Activated T-helper 1 cell treated with anti-CD3 and anti-CD28 coated beads, Interleukin-12 subunit alpha, Interleukin-12 subunit beta, Interleukin-2, Interleukin-4 antibody, amounts not matched to agents 30 ng/mL and 10 ng/mL and 1 ng/mL, durations not matched to agents 14 hours and 24 hours and 36 hours (primary cell): ENCODE measurements around the gene WBP2. TPM values are rescaled to one million over a fixed set of nuclear protein-coding genes. Genes with fewer than 3 reads are reported as not detected.
A peak's percentile ranks its signal among the peaks of the same experiment; 100 is the strongest.

Experiments used
- DNase-seq: peaks from one replicate; pipeline ENCODE4 v3.0.0; 2021; ENCODE audit warnings: low spot score
- H3K27ac Mint-ChIP-seq: one replicate; pipeline ENCODE4 v1.8.0; 2021; ENCODE audit warnings: mild to moderate bottlenecking, mixed read lengths
- H3K27me3 Mint-ChIP-seq: one replicate; pipeline ENCODE4 v1.8.0; 2022; ENCODE audit warnings: mild to moderate bottlenecking, moderate library complexity, mixed read lengths; ENCODE audit not compliant: insufficient read depth
- H3K36me3 Mint-ChIP-seq: one replicate; pipeline ENCODE4 v1.8.0; 2021; ENCODE audit warnings: low read depth, mixed read lengths
- H3K4me1 Mint-ChIP-seq: one replicate; pipeline ENCODE4 v1.8.0; 2021; ENCODE audit warnings: low read depth, mixed read lengths
- H3K4me3 Mint-ChIP-seq: one replicate; pipeline ENCODE4 v1.8.0; 2021; ENCODE audit warnings: mild to moderate bottlenecking, moderate library complexity, mixed read lengths
- H3K9me3 Mint-ChIP-seq: one replicate; pipeline ENCODE4 v1.8.0; 2021; ENCODE audit warnings: mixed read lengths
- intact Hi-C: fragments of 100-400 bp; cut with micrococcal nuclease; formaldehyde crosslinking; loops from one replicate; pipeline ENCODE4 v1.15.1; 2024
- total RNA-seq: library from RNA; stranded (reverse); gene quantifications from 2 replicates; pipeline ENCODE4 v1.2.3, GENCODE V29; 2022

WBP2 gene
- total RNA-seq, 1 donor from 2014 or later, result 68.8 TPM

- peak overlapping the region; percentile 29 for H3K27ac Mint-ChIP-seq
- H3K36me3 Mint-ChIP-seq, result peaks cover 2% of the 10 kb centered on the region
- DNase-seq, result no peak
- no peaks in the 10 kb centered on the region for H3K9me3 Mint-ChIP-seq
- intact Hi-C loops, result no loop called here
- peak overlapping the region; percentile 19 for H3K4me3 Mint-ChIP-seq
- peaks cover 16% of the 10 kb centered on the region for H3K27me3 Mint-ChIP-seq
- H3K4me1 Mint-ChIP-seq, result peaks cover 19% of the 10 kb centered on the region
Observed at GRCh38 chr17:75880266-75880665, 25.1 kb upstream of the WBP2 start.

GRCh38 chr17:75878174-75878998, 23.3 kb upstream of the WBP2 start, which contains the start of gene TRIM47:
Gene TRIM47 (minus strand): TSS chr17:75878581. CDS start chr17:75878548, 33 bp downstream.
- Mint-ChIP-seq H3K4me3 (peak within 1 kb of the TSS; percentile 93), H3K4me1 (peaks cover 27% of the 10 kb centered on the region), H3K27ac (peak within 1 kb of the TSS; percentile 95), H3K27me3 (peaks cover 16% of the 10 kb centered on the region), H3K9me3 (no peaks in the 10 kb centered on the region), H3K36me3 (peaks cover 2% of the 10 kb centered on the region)
- no peak for DNase-seq
- intact Hi-C loops, result no loop called here

GRCh38 chr17:75877752-75878173, 22.6 kb upstream of the WBP2 start:
- intact Hi-C loops, result loop anchor here (1.0 to 2.0 kb wide), 3 partner anchors 18 to 27 kb away; partner anchors contain the start of genes MRPL38 and WBP2
- DNase-seq, result peak; percentile 71
- peak overlapping the region; percentile 95 for H3K27ac Mint-ChIP-seq

GRCh38 chr17:75876938-75877751, 22.0 kb upstream of the WBP2 start:
- no peaks in the 10 kb centered on the region for H3K9me3 Mint-ChIP-seq
- peaks cover 38% of the 10 kb centered on the region for H3K4me1 Mint-ChIP-seq
- intact Hi-C loops, result loop anchor here (1.0 to 2.0 kb wide), 3 partner anchors 18 to 28 kb away; partner anchors contain the start of genes MRPL38 and WBP2
- H3K27me3 Mint-ChIP-seq, result peaks cover 16% of the 10 kb centered on the region
- no peak for DNase-seq
- H3K27ac Mint-ChIP-seq, result peak overlapping the region; percentile 95
- peak overlapping the region; percentile 93 for H3K4me3 Mint-ChIP-seq
- H3K36me3 Mint-ChIP-seq, result peaks cover 2% of the 10 kb centered on the region

More at GRCh38 chr17:75877752-75878173, 22.6 kb upstream of the WBP2 start:
- peaks cover 32% of the 10 kb centered on the region for H3K4me1 Mint-ChIP-seq
- peaks cover 16% of the 10 kb centered on the region for H3K27me3 Mint-ChIP-seq
- H3K4me3 Mint-ChIP-seq, result peak overlapping the region; percentile 93
- peaks cover 2% of the 10 kb centered on the region for H3K36me3 Mint-ChIP-seq
- no peaks in the 10 kb centered on the region for H3K9me3 Mint-ChIP-seq

GRCh38 chr17:75876190-75876937, 21.2 kb upstream of the WBP2 start:
- intact Hi-C loops, result loop anchor here (2.0 kb wide), 2 partner anchors 22 to 28 kb away; partner anchors contain the start of genes MRPL38 and WBP2
- peaks cover 38% of the 10 kb centered on the region for H3K4me1 Mint-ChIP-seq
- H3K27me3 Mint-ChIP-seq, result peaks cover 12% of the 10 kb centered on the region

GRCh38 chr17:75875940-75876189, 20.7 kb upstream of the WBP2 start:
- peaks cover 38% of the 10 kb centered on the region for H3K4me1 Mint-ChIP-seq
- H3K27ac Mint-ChIP-seq, result peak overlapping the region; percentile 95
- peaks cover 2% of the 10 kb centered on the region for H3K36me3 Mint-ChIP-seq
- H3K4me3 Mint-ChIP-seq, result peak overlapping the region; percentile 93
- H3K9me3 Mint-ChIP-seq, result no peaks in the 10 kb centered on the region
- peaks cover 12% of the 10 kb centered on the region for H3K27me3 Mint-ChIP-seq
- intact Hi-C loops, result loop anchor here (2.0 kb wide), 2 partner anchors 21 to 29 kb away; partner anchors contain the start of genes MRPL38 and WBP2
- no peak for DNase-seq

More at GRCh38 chr17:75876190-75876937, 21.2 kb upstream of the WBP2 start:
- DNase-seq, result peak; percentile 61
- H3K27ac Mint-ChIP-seq, result peak overlapping the region; percentile 95
- no peaks in the 10 kb centered on the region for H3K9me3 Mint-ChIP-seq
- peak overlapping the region; percentile 93 for H3K4me3 Mint-ChIP-seq
- peaks cover 2% of the 10 kb centered on the region for H3K36me3 Mint-ChIP-seq

- intact Hi-C loops, result no loop called here
- peaks cover 10% of the 10 kb centered on the region for H3K27me3 Mint-ChIP-seq
- H3K36me3 Mint-ChIP-seq, result peaks cover 2% of the 10 kb centered on the region
- peak overlapping the region; percentile 95 for H3K27ac Mint-ChIP-seq
- no peaks in the 10 kb centered on the region for H3K9me3 Mint-ChIP-seq
- no peak for DNase-seq
- H3K4me3 Mint-ChIP-seq, result no peak overlapping the region
- H3K4me1 Mint-ChIP-seq, result peaks cover 38% of the 10 kb centered on the region
Observed at GRCh38 chr17:75875182-75875939, 20.2 kb upstream of the WBP2 start.

GRCh38 chr17:75874323-75875181, 19.4 kb upstream of the WBP2 start:
- no peaks in the 10 kb centered on the region for H3K9me3 Mint-ChIP-seq
- no peak for DNase-seq
- peaks cover 4% of the 10 kb centered on the region for H3K27me3 Mint-ChIP-seq
- intact Hi-C loops, result no loop called here
- no peak overlapping the region for H3K27ac Mint-ChIP-seq
- H3K36me3 Mint-ChIP-seq, result peaks cover 2% of the 10 kb centered on the region
- H3K4me3 Mint-ChIP-seq, result no peak overlapping the region
- peaks cover 38% of the 10 kb centered on the region for H3K4me1 Mint-ChIP-seq

- peak overlapping the region; percentile 34 for H3K27ac Mint-ChIP-seq
- H3K4me1 Mint-ChIP-seq, result peaks cover 38% of the 10 kb centered on the region
- H3K4me3 Mint-ChIP-seq, result no peak overlapping the region
- H3K9me3 Mint-ChIP-seq, result no peaks in the 10 kb centered on the region
- peaks cover 2% of the 10 kb centered on the region for H3K36me3 Mint-ChIP-seq
- DNase-seq, result no peak
- intact Hi-C loops, result no loop called here
- H3K27me3 Mint-ChIP-seq, result peaks cover 1% of the 10 kb centered on the region
Observed at GRCh38 chr17:75873587-75874322, 18.6 kb upstream of the WBP2 start.

- H3K27me3 Mint-ChIP-seq, result no peaks in the 10 kb centered on the region
- H3K4me1 Mint-ChIP-seq, result peaks cover 37% of the 10 kb centered on the region
- H3K36me3 Mint-ChIP-seq, result peaks cover 2% of the 10 kb centered on the region
- H3K4me3 Mint-ChIP-seq, result peak overlapping the region; percentile 5
- H3K27ac Mint-ChIP-seq, result peak overlapping the region; percentile 84
- intact Hi-C loops, result loop anchor here (1.0 kb wide), 1 partner anchor 17 kb away; the partner anchor contains the start of gene WBP2
- DNase-seq, result peak; percentile 69
- H3K9me3 Mint-ChIP-seq, result no peaks in the 10 kb centered on the region
Observed at GRCh38 chr17:75872434-75873351, 17.6 kb upstream of the WBP2 start.
